Smooth muscle cell of the brain vasculature (primary cell): Measurements from ENCODE around the gene STIL.

ENCODE experiments used
- DNase-seq: peaks from one replicate; pipeline ENCODE4 v3.0.0-alpha.2; 2012; ENCODE audit warnings: low read depth, low spot score

The STIL gene

DNA sequence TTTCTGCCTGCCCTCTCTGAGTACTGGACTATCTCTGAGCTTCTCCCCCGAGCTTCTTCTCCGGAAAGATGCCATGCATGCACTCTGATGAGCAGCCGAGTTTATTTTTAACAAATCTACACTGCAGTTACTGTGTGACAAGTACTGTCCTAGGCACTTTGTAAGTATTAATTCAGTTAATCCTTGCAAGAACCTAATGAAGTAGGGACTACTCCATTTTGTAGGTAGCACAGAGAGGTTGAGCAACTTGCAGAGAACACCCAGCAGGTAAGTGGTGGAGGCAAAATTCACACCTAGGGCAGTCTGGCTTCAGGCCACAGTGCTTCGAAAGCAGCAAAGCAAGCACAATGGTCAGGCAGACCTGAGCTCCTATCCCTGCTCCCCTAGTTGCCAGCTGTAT, 78.1 kb downstream of the STIL start:
- no peak for DNase-seq

GRCh38 chr1:47235241-47235681, 78.7 kb downstream of the STIL start:
- no peak for DNase-seq

DNA sequence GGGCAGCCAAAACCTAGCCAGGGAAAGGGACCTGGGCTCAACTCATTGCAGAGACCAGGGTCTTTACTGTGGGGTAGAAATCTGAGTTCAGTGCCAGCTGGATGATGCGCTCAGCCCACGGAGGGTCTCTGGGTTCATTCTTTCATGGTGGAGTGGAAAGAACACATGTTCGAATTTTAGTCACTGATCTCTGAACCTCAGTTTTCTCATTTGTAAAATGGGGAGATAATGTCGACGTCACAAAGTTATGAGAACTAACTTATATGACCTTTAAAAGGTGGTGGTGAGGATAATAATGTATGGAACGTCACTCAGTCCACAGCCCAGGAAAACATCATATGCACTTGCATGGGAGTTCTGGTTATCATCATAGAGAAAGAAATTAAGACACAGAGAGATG, 80.8 kb downstream of the STIL start:
- DNase-seq: no peak

- DNase-seq: no peak
Observed at GRCh38 chr1:47232187-47232874, 81.6 kb downstream of the STIL start, which contains the start of gene TAL1. TAL1 (minus strand) TSS chr1:47232225; CDS start chr1:47225888, 6,337 bp downstream.

DNA sequence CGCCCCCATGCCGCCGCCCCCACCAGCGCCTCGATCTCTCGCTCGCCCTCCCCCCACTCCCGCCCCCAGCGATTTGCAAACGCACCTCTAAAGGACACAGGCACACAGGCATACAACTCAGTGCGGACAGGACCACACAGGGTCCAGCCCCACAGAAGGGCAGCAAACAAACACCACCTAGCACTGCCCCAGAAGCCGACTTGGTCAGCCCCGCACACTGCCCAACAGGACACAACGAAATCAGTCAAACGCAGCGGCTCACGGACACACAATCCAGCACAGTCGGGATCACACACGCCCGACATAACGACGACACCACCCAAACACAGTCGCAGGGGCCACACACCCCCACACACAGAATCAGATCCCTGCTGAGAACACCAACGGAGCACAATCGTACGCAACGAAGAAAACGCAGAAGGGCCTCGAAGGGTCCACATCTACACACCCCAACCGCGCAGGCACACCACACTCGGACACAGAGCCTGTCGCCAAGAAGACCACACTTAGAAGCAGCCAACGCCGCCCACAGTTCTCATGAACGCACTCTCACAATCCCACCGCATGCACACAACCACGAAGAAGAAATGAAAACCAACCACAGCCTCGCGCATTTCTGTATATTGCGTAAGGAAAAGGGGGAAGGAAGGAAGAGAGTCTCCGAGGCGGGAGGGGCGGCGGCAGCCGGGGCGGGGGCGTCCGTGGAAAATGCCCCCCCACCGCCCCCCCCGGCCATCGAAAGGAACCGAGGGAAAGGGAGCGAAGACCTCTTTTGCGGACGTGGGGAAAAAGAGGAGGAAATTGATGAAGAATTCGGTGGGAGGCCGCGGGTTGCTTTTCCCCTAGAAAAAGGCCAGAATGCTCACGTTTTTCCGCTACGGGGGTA, 82.4 kb downstream of the STIL start:
- DNase-seq: no peak

GRCh38 chr1:47230692-47231300, 83.2 kb downstream of the STIL start:
- no peak for DNase-seq

- DNase-seq: no peak
Observed at GRCh38 chr1:47229886-47230691, 83.9 kb downstream of the STIL start.

DNA sequence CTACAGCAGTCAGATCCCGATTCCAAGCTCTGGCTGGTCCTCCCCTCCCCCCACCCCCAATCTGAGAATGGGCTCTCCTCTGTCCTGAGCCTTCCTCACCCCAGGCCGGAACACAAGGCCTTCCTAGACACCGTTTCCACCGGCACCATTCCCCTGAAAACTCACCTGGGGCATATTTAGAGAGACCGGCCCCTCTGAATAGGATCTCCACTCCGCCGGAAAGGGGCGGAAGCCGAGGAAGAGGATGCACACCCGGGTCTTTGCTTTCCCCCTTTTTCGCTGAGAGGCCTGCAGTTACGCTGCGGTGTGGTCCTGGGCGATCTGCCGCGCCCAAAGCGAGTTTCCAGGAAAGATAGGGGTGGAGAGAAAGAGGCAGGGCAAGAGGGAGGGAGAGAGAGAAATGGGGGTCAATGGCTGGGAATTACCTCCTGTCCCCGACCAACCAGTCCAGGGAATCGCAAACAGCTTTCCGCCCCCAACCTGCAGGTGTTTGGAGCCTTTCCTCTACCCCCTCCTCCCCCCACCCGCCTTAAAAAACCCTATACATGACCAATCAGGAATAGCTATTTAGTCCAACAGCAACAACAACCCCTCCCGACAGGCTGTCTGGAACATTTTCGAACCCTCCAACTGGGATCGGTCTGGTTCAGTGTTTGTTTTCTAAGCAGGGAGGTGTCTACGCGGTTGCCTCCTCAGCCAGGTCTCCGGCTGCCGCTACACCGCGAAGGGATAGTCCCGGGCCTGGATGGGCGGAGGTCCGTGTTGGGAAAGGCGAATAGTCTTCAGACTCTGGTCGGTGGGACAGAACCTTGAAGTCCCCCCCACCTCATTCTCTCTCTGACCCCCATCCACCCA, 84.7 kb downstream of the STIL start:
- DNase-seq: no peak

DNA sequence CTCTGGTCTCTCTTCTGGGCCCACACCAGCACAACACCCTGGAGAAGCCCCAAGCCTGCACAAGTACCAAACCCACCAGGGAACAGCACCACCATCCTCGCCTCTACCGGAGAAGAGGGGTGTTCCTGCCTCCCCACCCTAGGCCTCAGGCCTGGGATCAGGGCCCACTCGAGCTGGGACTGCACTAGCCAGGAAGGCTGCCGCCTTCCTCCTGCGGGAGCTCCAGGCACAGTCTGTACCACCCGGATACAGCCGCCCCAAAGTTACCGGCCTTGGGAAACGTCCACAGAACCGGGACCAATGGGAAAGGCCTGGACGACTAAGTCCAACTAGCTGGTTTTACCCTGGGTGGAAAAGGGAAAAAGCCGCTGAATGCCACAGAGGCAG, 85.3 kb downstream of the STIL start:
- DNase-seq: no peak

- no peak for DNase-seq
Observed at GRCh38 chr1:47227341-47228232, 86.4 kb downstream of the STIL start.

DNA sequence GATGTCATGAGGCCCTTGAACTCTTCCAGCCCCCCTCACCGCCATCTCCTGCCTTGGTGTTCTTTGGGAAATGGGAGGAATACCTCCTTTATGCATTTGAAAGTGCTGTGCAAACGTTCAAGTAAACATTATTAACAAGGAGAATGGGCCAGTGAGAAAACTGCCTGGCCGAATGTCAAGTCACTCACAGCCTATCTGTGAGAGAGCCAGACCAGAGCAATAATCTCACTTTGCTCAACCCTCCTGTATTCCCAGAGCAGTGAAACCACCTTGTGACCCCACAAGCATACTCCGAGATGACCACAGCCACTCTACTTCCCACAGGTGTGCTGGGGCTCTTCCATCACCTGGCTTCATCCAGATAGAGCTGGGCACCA, 87.1 kb downstream of the STIL start:
- no peak for DNase-seq

DNA sequence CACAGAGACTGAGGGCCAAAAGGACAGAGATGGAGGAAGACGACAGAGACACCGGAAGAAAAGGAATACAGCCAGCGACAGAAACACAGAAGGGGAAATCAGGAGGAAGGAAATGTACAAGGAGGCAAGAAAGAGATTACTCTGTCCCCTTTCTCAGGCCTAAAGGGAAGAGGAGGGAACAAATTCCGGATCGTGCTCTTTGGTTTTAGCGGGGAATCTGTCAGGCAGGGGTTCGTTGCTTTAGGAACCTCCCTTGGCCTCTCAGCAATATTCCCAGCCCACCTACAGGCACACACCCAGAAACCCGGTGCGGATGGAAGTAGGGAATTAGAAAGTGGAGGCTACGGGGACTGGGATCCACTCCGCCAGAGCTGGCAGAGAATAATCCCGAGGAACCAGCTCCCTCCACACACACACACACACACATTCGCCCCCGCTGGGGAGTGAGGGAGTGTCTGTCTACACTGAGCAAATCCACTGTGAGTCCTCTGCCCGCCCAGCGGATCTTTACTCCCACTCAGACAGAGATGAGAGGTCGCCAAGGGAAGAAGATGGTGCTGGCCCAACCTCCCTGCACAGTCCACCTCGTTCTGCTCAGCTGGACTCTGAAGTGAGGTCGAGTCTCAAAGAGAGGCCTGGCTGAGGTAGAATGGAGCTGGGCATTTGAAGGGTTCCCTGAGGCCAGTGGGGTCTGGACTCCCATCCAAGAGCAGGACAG, 87.7 kb downstream of the STIL start:
- no peak for DNase-seq

DNA sequence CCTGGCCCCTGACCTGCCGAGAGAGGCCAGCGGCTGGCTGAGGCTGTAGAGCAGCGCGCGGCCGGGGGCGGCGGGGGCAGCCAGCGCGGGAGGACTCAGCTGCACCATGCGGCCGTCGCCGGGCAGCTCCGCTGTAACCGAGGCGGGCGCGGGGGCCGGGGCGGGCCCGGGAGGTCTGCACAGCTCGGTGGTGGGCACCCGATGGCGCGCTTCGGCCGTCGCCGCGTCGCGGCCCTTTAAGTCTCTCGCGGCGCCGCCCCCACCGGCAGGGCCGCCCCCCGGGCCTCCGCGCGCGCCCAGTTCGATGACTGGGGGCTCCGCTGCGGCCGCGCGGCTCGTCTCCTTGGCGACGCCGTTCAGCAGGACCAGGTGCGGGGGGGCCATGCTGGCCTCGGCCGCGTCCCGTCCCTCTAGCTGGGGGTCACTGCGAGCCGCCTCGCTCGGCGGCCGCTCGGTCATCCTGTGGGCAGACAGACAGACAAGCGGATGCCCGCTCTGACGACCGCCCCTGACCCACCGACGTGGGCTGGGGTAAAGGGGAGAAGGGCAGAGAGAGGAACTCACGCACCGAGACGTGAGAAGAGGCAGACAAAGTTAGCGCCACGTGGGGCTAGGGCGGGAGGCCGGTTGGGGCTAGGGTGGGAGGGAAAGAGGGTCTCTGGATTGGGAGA, 88.4 kb downstream of the STIL start:
- no peak for DNase-seq

DNA sequence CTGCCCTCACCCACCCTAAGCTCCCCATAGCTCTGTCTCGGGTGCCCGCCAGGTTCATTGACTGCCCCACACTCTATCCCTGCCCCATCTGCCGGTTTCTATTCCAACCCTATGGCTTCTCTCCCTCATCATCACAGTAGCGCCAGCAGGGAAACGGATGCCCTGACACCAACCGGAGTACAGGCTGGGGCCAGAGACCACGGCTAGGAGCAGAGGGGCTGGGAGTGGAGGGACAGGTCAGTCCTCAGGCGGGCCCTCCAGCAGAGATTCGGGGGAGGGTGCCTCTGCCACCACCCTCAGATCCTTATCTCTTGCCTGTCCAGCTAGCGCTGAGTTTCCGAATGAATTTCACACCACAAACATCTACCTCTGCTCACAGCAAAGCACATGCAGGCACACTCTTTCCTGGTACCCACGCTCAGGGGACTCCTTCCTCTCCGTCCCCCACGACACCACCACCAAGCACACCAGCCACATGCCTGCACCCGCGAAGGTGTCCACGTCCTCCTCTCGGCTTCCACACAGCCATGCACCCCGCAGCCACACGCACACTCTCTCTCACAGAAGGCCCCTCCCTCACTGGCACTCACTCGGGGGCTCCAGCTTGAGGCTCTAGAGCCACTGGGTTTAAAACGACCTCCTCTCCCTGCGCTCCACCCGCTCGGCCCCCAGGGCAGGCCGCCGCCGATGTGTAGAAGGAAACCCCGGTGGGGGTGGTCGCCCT, 89.1 kb downstream of the STIL start:
- no peak for DNase-seq

DNA sequence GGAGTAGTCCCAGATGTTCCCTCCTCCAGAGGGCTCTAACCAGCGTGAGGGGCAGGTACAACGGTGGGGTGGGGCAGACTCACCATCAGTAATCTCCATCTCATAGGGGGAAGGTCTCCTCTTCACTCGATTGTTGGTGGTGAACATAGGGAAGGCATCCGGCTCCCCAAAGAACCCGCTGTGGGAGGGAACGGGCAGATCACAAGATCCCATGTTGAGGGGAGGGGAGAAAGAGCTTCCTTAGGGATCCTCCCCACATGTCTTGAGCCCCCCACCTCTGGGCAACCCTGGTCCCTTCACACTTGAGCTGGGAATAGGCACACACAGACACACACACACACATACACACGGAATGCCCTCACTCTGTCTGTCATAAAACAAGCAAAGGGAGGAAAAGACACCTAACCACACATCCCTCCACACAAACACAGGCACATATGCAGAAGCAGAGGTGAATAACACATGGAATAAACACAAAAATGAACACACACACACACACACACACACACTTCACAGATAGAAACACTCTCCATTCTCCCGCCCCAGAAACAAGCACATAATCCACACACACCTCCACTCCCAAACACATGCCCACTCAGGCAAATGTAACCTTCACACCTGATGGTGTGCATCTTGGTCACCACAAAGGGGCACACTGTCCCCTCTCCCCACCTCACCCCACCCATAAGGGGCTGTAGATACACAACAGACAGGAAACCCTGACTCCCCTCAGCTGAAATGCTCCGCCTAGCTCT, 89.8 kb downstream of the STIL start:
- DNase-seq: no peak

DNA sequence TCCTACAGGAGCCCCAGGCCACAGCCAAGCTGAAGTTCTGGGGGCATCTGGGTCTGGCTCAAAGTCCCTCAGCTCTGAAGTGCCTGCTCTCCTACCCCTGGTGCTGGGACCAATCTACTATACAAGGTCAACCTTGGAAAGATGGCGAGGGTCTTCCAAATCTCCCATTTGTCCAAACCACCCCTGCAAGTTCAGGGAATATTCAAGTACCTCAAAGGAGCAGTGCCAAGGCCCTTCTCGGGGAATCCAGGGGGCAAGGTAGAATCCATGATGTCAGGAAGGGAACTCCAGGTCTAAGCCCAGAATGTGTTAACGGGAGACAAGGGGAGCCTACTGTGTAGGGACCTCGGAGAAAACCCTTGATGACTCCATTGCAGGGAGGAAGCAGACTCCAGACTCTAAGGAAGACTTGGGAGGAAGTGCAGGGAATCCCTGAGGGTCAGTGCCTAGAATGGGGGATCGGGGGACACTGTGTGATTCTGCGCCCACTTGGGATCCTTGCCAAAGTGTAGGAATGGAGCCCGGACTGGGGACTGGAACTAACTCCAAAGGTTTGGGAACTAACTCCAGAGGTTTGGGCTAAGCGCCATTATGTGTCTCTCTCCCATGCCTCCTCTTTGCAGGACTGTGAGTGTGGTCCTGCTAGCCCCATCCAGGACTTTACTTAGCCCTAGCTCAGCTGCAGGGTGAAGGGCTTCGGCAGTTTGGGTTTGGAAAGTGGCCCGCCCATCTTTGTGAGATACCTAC, 90.6 kb downstream of the STIL start:
- DNase-seq: no peak
